ENCODE data around the gene CCL27. TPM values are rescaled to one million over a fixed set of nuclear protein-coding genes. Genes with fewer than 3 reads are reported as not detected.
A peak's percentile ranks its signal among the peaks of the same experiment; 100 is the strongest.
"Not testable (repeated sequence)": the region's sequence is repeated elsewhere in the genome, so short reads cannot be mapped to it uniquely, and the experiment has no call there.

Gene CCL27
- total and polyA plus RNA-seq, 4 donors, result not detected

DNA sequence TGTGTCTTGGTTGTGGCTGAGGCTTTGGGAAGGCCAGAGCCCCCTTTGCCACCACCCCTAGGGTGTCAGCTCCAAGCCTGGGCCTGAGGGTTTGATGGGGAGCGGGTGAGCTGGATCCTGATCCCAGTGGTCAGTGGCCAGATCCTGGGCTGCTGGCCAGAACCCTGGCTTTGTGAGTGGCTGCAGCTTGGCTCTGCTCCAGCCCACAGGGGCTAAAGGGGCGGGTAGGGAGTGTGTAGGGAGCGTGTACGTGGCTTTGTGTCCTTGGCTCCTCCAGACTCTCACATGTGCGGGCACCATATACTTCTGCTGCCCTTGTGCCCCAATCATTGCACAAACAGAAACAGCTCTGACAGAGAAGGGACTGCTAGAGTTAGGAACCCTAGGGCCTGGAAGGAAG is 11.6 kb downstream of the CCL27 start:
- Histone ChIP-seq H3K36me3 (ENCODE audit: control insufficient read depth in 1 of 2, insufficient read depth in 2 of 2, low read length in 1 of 2) (no peaks in the 10 kb centered on the region), H3K9me3 (ENCODE audit: control insufficient read depth, low read length) (no peaks in the 10 kb centered on the region), H3K27me3 (ENCODE audit: control insufficient read depth in 1 of 2, insufficient read depth in 2 of 2, low read length in 1 of 2) (no peaks in the 10 kb centered on the region), H3K4me3 (ENCODE audit: low read length in 2 of 2) (no peak overlapping the region), H3K27ac (ENCODE audit: low read depth in 1 of 2, low read length in 2 of 2) (peak overlapping the region in 1 of 2 donors; percentile 70), H3K4me1 (ENCODE audit: control insufficient read depth in 1 of 2, insufficient read depth in 2 of 2, low read length in 2 of 2) (peaks cover 0 to 2% of the 10 kb centered on the region in 2 donors)
- 24 to 26% methylated on average over 5 of the region's 5 CpGs for WGBS, 2 donors
- DNase-seq (no peak), ATAC-seq (ENCODE audit: low FRiP score) (no peak)
- intact Hi-C loops (cut with DNase I), result loop anchor here (5.0 to 10.0 kb wide), 2 partner anchors 51 to 334 kb away; partner anchors contain the start of gene DNAJB5 (in 1 of the 2)

DNA sequence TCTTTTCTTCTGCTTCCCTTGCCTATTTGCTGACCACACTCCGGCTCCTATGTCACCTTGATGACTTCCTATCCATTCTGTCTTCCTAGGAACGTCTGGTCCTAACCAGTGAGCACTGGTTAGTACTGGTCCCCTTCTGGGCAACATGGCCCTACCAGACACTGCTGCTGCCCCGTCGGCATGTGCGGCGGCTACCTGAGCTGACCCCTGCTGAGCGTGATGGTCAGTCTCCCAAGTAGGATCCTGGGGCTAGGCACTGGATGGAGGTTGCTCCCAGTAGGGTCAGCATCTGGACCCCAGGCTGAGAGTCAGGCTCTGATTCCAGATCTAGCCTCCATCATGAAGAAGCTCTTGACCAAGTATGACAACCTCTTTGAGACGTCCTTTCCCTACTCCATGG is 13.8 kb downstream of the CCL27 start:
- ATAC-seq (ENCODE audit: low FRiP score) (no peak), DNase-seq (no peak)
- intact Hi-C loops (cut with DNase I), result no loop called here
- Histone ChIP-seq H3K4me3 (ENCODE audit: low read length in 2 of 2) (no peak overlapping the region), H3K27ac (ENCODE audit: low read depth in 1 of 2, low read length in 2 of 2) (no peak overlapping the region), H3K36me3 (ENCODE audit: control insufficient read depth in 1 of 2, insufficient read depth in 2 of 2, low read length in 1 of 2) (no peaks in the 10 kb centered on the region), H3K9me3 (ENCODE audit: control insufficient read depth, low read length) (no peaks in the 10 kb centered on the region), H3K4me1 (ENCODE audit: control insufficient read depth in 1 of 2, insufficient read depth in 2 of 2, low read length in 2 of 2) (no peaks in the 10 kb centered on the region), H3K27me3 (ENCODE audit: control insufficient read depth in 1 of 2, insufficient read depth in 2 of 2, low read length in 1 of 2) (no peaks in the 10 kb centered on the region)
- WGBS, 2 donors, result 87 to 89% methylated on average over 8 of the region's 8 CpGs

DNA sequence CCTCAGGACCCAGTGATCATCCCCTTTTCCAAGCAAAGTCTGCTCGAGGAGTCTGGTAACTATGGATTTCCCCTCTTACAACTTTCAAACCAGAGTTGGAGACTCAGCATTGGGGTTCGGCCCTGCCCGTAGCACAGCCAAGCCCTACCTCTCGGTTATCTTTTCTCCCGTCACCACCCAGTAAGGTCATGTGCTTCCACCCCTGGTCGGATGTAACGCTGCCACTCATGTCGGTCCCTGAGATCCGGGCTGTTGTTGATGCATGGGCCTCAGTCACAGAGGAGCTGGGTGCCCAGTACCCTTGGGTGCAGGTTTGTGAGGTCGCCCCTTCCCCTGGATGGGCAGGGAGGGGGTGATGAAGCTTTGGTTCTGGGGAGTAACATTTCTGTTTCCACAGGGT is 14.8 kb downstream of the CCL27 start:
- Histone ChIP-seq H3K27me3 (ENCODE audit: control insufficient read depth in 1 of 2, insufficient read depth in 2 of 2, low read length in 1 of 2) (no peaks in the 10 kb centered on the region), H3K36me3 (ENCODE audit: control insufficient read depth in 1 of 2, insufficient read depth in 2 of 2, low read length in 1 of 2) (no peaks in the 10 kb centered on the region), H3K9me3 (ENCODE audit: control insufficient read depth, low read length) (no peaks in the 10 kb centered on the region), H3K4me3 (ENCODE audit: low read length in 2 of 2) (peak overlapping the region; percentile 15 to 55), H3K4me1 (ENCODE audit: control insufficient read depth in 1 of 2, insufficient read depth in 2 of 2, low read length in 2 of 2) (no peaks in the 10 kb centered on the region), H3K27ac (ENCODE audit: low read depth in 1 of 2, low read length in 2 of 2) (peak overlapping the region in 1 of 2 donors; percentile 25)
- no peak for DNase-seq
- ATAC-seq (ENCODE audit: low FRiP score), result no peak
- intact Hi-C loops (cut with DNase I), result no loop called here
- 17% methylated on average over 10 of the region's 10 CpGs for WGBS, 2 donors

DNA sequence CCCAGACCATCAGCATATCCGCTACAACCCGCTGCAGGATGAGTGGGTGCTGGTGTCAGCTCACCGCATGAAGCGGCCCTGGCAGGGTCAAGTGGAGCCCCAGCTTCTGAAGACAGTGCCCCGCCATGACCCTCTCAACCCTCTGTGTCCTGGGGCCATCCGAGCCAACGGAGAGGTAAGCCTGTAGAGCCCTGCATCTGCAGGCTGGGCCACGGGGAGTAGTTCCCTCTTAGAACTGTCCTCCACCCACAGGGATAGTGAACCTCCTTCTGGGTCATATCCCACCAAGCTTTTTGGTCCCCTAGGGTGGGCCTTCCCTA is 15.4 kb downstream of the CCL27 start:
- Histone ChIP-seq H3K27me3 (ENCODE audit: control insufficient read depth in 1 of 2, insufficient read depth in 2 of 2, low read length in 1 of 2) (no peaks in the 10 kb centered on the region), H3K27ac (ENCODE audit: low read depth in 1 of 2, low read length in 2 of 2) (peak overlapping the region in 1 of 2 donors; percentile 25), H3K9me3 (ENCODE audit: control insufficient read depth, low read length) (no peaks in the 10 kb centered on the region), H3K36me3 (ENCODE audit: control insufficient read depth in 1 of 2, insufficient read depth in 2 of 2, low read length in 1 of 2) (no peaks in the 10 kb centered on the region), H3K4me1 (ENCODE audit: control insufficient read depth in 1 of 2, insufficient read depth in 2 of 2, low read length in 2 of 2) (no peaks in the 10 kb centered on the region), H3K4me3 (ENCODE audit: low read length in 2 of 2) (peak overlapping the region; percentile 15 to 55)
- 1 to 4% methylated on average over 8 of the region's 8 CpGs for WGBS, 2 donors
- no peak for ATAC-seq (ENCODE audit: low FRiP score)
- no peak for DNase-seq
- intact Hi-C loops (cut with DNase I), result no loop called here

DNA sequence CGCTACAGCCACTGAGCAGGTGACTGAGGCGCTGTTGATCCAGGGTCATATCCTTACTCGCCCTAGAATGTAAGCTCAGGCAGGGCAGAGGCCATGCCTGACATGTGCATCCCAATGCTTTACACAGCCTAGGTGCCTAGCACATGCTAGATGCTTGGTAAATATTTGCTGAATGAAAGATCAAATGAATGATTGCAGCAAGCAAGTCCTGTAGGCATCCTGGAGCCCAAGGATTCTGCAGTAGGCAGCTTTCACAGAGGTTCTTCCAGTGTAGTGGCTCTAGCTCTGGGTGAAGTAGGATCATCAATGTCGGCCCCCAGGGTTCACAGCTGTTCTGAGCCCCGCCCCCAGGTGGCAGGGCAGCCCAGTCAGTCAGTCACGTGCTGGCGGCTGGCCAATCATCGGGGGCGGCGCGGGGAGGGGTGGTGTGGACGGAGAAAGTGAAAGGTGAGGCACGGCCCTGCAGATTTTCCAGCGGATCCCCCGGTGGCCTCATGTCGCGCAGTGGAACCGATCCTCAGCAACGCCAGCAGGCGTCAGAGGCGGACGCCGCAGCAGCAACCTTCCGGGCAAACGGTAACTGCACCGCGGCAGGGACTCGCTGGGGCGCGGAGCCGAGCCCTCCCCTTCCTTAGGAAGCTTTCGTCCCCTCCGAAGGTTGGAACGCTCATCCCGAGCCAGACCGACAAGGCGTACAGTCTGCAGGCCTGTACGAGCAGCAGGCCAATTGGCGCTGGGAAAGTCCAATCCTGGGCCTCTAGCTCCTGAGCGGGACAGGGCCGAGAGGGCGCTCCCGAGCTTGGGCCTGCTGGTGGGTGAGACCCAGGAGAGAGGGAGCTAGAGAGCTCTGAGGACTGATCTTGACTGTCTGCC is 16.0 kb downstream of the CCL27 start, which contains the start of gene GALT:
TSS of gene GALT (plus strand) at position 465 of the 873 bp plus-strand sequence. CDS start at position 495, 30 bp downstream.
- WGBS, 2 donors, result 5 to 6% methylated on average over 43 of the region's 43 CpGs
- ATAC-seq (ENCODE audit: low FRiP score) (peak; percentile 94), DNase-seq (peak; percentile 96 to 98)
- intact Hi-C loops (cut with DNase I), result no loop called here
- no peaks in the 10 kb centered on the region for H3K27me3 ChIP-seq (ENCODE audit: control insufficient read depth in 1 of 2, insufficient read depth in 2 of 2, low read length in 1 of 2)
- peak within 1 kb of the TSS; percentile 15 to 55 for H3K4me3 ChIP-seq (ENCODE audit: low read length in 2 of 2)
- H3K27ac ChIP-seq (ENCODE audit: low read depth in 1 of 2, low read length in 2 of 2), result peak within 1 kb of the TSS in 1 of 2 donors; percentile 60
- H3K36me3 ChIP-seq (ENCODE audit: control insufficient read depth in 1 of 2, insufficient read depth in 2 of 2, low read length in 1 of 2), result no peaks in the 10 kb centered on the region
- no peaks in the 10 kb centered on the region for H3K4me1 ChIP-seq (ENCODE audit: control insufficient read depth in 1 of 2, insufficient read depth in 2 of 2, low read length in 2 of 2)
- no peaks in the 10 kb centered on the region for H3K9me3 ChIP-seq (ENCODE audit: control insufficient read depth, low read length)

DNA sequence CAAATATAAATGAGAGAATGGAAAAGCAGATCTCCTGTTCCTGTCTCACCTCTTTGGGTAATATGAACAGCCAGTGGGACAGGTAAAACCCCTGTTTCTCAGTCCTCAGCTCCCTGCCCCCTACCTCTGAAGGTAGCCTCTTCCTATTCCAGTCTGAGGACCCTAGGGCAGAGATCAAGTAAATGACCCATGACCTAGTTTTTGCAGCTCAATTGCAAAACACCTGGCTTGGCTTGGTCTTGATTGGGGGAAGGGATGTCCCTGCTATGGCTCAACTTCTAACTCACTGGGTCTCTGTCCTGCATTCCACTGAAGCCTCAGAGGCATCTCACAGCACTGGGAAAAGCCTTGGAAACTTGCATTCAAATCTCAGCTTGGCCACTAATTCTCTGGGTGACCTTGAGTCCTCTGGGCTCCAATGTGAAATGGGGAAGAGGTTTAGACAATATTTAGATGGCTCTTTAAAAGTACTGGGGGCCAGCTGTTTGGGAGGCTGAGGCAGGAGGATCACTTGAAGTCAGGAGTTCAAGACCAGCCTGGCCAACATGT is 17.6 kb downstream of the CCL27 start:
- H3K4me3 ChIP-seq (ENCODE audit: low read length in 2 of 2), result no peak overlapping the region
- no peaks in the 10 kb centered on the region for H3K27me3 ChIP-seq (ENCODE audit: control insufficient read depth in 1 of 2, insufficient read depth in 2 of 2, low read length in 1 of 2)
- H3K4me1 ChIP-seq (ENCODE audit: control insufficient read depth in 1 of 2, insufficient read depth in 2 of 2, low read length in 2 of 2), result no peaks in the 10 kb centered on the region
- no peak overlapping the region for H3K27ac ChIP-seq (ENCODE audit: low read depth in 1 of 2, low read length in 2 of 2)
- ATAC-seq (ENCODE audit: low FRiP score) (no peak), DNase-seq (no peak)
- no peaks in the 10 kb centered on the region for H3K36me3 ChIP-seq (ENCODE audit: control insufficient read depth in 1 of 2, insufficient read depth in 2 of 2, low read length in 1 of 2)
- H3K9me3 ChIP-seq (ENCODE audit: control insufficient read depth, low read length), result no peaks in the 10 kb centered on the region
- intact Hi-C loops (cut with DNase I), result no loop called here

DNA sequence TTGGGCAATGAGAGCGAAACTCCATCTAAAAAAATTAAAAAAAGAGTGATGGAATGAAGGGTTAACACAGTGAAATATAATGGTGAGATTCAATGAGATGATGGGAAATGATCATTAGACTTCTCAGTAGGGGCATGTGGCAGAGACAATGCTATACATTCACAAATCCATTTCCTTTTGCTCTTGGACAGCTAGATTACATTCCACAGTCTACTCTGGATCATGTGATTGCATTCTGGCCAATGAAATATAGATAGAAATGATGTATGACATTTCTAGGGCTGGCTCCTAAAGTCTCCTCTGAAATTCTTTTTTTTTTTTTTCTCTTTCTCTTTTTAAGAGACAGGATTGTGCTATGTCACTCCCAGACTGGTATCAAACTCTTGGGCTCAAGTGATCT is 19.8 kb downstream of the CCL27 start:
- 97 to 100% methylated on average over 1 of the region's 1 CpG for WGBS, 2 donors

DNA sequence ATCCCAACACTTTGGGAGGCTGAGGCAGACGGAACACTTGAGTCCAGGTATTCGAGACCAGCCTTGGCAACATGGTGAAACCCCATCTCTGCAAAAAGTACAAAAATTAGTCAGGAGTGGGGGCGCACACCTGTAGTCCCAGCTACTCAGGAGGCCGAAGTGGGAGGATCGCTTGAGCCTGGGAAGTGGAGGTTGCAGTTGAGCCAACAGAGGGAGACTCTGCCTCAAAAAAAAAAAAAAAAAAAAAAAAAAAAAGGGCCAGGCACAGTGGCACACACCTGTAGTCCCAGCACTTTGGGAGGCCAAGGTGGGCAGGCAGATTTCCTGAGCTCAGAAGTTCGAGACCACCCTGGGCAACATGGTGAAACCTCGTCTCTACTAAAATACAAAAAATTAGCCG is 23.1 kb downstream of the CCL27 start:
- H3K4me1 ChIP-seq (ENCODE audit: control insufficient read depth in 1 of 2, insufficient read depth in 2 of 2, low read length in 2 of 2); H3K9me3 ChIP-seq (ENCODE audit: control insufficient read depth, low read length); H3K27ac ChIP-seq (ENCODE audit: low read depth in 1 of 2, low read length in 2 of 2); ATAC-seq (ENCODE audit: low FRiP score); H3K27me3 ChIP-seq (ENCODE audit: control insufficient read depth in 1 of 2, insufficient read depth in 2 of 2, low read length in 1 of 2); H3K36me3 ChIP-seq (ENCODE audit: control insufficient read depth in 1 of 2, insufficient read depth in 2 of 2, low read length in 1 of 2); DNase-seq; H3K4me3 ChIP-seq (ENCODE audit: low read length in 2 of 2): not testable (repeated sequence)
- 89 to 92% methylated on average over 8 of the region's 8 CpGs for whole genome bisulfite sequencing, 2 donors
- intact Hi-C loops (cut with DNase I), result loop anchor here in 1 of 2 donors (5.0 kb wide), 1 partner anchor 63 kb away; no protein-coding TSS in a partner anchor

More for the DNA sequence above, 19.8 kb downstream of the CCL27 start:
- Histone ChIP-seq H3K27me3 (ENCODE audit: control insufficient read depth in 1 of 2, insufficient read depth in 2 of 2, low read length in 1 of 2) (no peaks in the 10 kb centered on the region), H3K4me1 (ENCODE audit: control insufficient read depth in 1 of 2, insufficient read depth in 2 of 2, low read length in 2 of 2) (no peaks in the 10 kb centered on the region), H3K27ac (ENCODE audit: low read depth in 1 of 2, low read length in 2 of 2) (no peak overlapping the region), H3K9me3 (ENCODE audit: control insufficient read depth, low read length) (no peaks in the 10 kb centered on the region), H3K4me3 (ENCODE audit: low read length in 2 of 2) (no peak overlapping the region), H3K36me3 (ENCODE audit: control insufficient read depth in 1 of 2, insufficient read depth in 2 of 2, low read length in 1 of 2) (no peaks in the 10 kb centered on the region)
- ATAC-seq (ENCODE audit: low FRiP score), result no peak
- DNase-seq, result no peak
- intact Hi-C loops (cut with DNase I), result no loop called here

DNA sequence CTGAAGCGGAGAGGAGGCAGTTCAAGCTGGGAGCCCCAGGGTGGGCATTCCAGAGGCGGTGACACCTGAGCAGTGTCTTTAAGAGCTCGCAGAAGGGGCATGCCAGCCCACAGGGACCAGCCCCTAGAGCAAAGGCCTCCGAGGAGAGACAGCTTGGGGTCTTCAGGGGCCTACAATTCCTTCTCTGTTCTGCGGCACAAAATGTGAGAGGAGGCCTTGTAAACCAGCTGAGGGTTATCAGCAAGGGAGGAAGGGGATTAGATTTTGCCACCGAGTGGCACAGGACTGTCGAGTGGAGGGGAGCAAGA is 24.4 kb downstream of the CCL27 start:
- Histone ChIP-seq H3K27ac (ENCODE audit: low read depth in 1 of 2, low read length in 2 of 2) (peak overlapping the region; percentile 6 to 26), H3K36me3 (ENCODE audit: control insufficient read depth in 1 of 2, insufficient read depth in 2 of 2, low read length in 1 of 2) (no peaks in the 10 kb centered on the region), H3K27me3 (ENCODE audit: control insufficient read depth in 1 of 2, insufficient read depth in 2 of 2, low read length in 1 of 2) (no peaks in the 10 kb centered on the region), H3K9me3 (ENCODE audit: control insufficient read depth, low read length) (no peaks in the 10 kb centered on the region), H3K4me3 (ENCODE audit: low read length in 2 of 2) (peak overlapping the region; percentile 17 to 49), H3K4me1 (ENCODE audit: control insufficient read depth in 1 of 2, insufficient read depth in 2 of 2, low read length in 2 of 2) (no peaks in the 10 kb centered on the region)
- ATAC-seq (ENCODE audit: low FRiP score), result no peak
- intact Hi-C loops (cut with DNase I), result loop anchor here in 1 of 2 donors (5.0 kb wide), 1 partner anchor 64 kb away; no protein-coding TSS in a partner anchor
- no peak for DNase-seq
- WGBS, 2 donors, result 8 to 13% methylated on average over 7 of the region's 7 CpGs

All from aorta (tissue), 5 donors.